Head of caudate nucleus (tissue), 42 donors: ENCODE measurements around the gene LARGE2.
A peak's percentile ranks its signal among the peaks of the same experiment; 100 is the strongest.

Experiments used
- DNase-seq, 42 donors: peaks; one replicate each; pipeline versions ENCODE4 v3.0.0 to v3.0.0-alpha.2; 2020 to 2021; ENCODE audit warnings: mixed read lengths in 7 of 42
- intact Hi-C: fragments of 100-400 bp; cut with DNase I; formaldehyde crosslinking; loops from one replicate; pipeline ENCODE4 v1.15.0; 2022

Gene LARGE2

DNA sequence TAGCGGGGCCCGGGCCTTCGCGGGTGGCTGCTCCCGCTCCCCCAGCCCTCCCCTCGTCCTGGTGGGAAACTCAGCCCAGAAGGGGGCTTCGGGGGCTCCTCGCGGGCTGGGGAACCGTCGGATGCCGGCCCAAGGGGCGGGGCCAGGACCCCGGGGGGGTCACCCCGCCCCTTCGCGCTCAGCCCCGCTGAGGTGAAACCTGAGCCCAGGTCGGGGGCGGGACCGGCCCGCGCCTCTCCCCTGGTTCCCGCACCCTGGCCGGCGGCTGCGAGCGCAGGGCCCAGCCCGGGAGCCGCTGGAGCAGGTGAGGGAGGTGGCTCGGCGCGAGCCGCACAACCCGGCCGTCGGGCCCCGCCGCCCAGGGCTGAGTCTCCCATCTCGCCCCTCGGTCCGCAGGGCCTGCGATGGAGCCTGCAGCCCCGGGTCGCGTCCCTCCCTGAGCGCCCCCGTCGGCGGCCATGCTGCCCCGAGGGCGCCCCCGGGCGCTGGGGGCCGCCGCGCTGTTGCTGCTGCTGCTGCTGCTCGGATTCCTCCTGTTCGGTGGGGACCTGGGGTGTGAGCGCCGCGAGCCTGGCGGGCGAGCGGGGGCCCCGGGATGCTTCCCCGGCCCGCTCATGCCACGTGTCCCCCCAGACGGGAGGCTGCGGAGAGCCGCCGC, at the start of gene LARGE2:
Gene LARGE2, plus strand, starts transcription at position 232 of the 658 bp plus-strand sequence. Its CDS starts 227 bp downstream, at position 459.
- peak in 9 of 42 donors; percentile 0 to 28 (median 10) for DNase-seq
- intact Hi-C loops = no loop called here

DNA sequence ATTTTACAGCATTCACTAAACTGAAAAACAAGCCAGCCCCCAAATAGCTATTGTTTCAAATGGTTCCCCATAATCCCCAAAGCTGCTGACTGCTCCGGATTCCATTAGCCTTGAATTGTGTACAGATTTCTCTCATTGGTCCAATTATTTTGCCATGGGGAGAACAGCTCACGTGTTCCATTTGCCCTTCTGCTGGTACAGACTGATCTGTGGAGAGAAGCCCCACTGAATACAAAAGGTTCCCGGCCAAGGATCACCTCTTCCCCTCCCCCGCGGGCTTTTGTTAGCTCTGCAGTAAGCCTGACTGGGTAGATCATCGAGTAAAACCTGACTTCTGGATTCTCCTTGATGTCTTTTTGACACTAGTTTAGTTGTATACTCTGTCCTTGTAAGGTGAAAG, 46.1 kb upstream of the LARGE2 start:
- DNase-seq = no peak

DNA sequence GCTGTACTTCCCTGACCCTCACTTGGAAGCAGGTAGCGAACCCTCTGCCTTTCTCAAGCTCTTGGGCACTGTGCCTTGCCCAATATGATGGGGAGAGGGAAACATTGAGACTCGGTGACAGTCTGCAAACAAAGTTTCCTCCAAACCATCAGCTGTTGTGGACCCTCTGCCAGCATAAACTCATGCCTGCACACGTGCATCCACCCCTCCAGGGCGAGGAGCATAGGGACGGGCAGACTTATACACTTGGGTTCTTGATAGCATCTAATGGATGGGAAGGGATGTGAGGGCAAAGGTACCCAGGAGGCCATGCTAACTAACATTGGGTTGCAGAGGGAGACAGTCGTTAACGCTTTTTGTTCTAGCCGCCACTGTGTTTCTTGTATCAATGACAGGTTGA, 45.2 kb upstream of the LARGE2 start:
- no peak for DNase-seq
- intact Hi-C loops = loop anchor here (10.0 kb wide), 1 partner anchor 128 kb away; no protein-coding TSS in a partner anchor

More for the DNA sequence above, 46.1 kb upstream of the LARGE2 start:
- intact Hi-C loops = loop anchor here (10.0 kb wide), 1 partner anchor 128 kb away; no protein-coding TSS in a partner anchor

DNA sequence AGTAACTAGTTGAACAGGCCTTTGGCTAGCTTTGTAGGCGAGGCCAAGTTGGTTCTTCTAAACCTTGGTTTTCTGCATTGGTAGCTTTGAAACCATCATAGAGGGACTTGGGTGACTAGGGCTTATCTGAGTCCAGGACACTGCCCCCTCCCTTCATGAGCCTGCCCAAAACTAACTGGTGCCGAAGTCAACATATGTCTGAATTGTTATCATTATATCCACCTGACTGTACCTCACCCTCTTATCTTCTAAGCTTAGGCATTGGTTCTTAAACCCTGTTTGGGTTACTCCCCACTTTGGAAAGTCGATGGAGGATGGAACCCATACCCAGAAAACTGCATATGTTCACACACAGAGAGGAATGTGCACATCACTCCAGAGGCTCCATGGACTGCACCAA, 44.6 kb upstream of the LARGE2 start:
- intact Hi-C loops = loop anchor here (10.0 kb wide), 1 partner anchor 127 kb away; no protein-coding TSS in a partner anchor
- DNase-seq = no peak

DNA sequence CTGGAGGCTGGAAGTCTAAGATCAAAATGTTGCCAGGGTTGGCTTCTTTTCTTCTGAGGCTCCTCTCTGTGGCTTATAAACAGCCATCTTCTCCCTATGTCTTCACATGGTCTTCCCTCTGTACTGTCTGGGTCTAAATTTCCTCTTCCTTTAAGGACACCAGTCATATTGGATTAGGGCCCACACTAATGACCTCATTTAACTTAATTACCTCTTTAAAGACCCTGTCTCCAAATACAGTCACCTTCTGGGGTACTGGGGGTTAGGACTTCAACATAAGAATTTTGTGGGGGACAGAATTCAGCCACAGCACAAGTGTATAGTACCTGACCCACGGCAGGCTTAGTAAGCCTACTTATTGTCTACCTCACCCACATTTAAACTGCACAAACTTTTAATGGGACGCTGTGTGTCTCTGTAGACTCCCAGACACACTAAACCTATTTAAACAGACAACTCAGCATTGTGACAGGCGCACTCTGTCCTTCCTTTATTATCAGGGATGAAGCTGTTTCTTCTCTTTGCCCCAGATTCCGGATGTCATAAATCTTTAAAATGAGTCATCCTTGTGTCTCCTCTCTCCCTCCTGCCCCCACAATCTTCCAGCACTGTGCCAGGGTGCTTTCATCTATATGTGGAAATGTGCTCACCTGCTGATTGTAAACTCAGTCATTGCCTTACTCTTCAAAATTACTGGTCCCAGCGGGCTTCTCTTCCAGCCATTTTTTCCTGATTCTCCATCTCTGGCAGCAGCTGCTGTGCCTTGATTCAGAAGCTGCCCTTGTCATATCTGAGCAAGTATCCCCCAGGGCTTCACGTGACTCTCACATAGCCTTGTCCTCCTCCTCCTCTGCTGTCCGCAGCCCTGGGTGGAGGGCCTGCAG, 42.4 kb upstream of the LARGE2 start:
- peak in 25 of 42 donors; percentile 43 to 86 (median 63) for DNase-seq
- intact Hi-C loops = loop anchor here (10.0 kb wide), 1 partner anchor 125 kb away; no protein-coding TSS in a partner anchor

DNA sequence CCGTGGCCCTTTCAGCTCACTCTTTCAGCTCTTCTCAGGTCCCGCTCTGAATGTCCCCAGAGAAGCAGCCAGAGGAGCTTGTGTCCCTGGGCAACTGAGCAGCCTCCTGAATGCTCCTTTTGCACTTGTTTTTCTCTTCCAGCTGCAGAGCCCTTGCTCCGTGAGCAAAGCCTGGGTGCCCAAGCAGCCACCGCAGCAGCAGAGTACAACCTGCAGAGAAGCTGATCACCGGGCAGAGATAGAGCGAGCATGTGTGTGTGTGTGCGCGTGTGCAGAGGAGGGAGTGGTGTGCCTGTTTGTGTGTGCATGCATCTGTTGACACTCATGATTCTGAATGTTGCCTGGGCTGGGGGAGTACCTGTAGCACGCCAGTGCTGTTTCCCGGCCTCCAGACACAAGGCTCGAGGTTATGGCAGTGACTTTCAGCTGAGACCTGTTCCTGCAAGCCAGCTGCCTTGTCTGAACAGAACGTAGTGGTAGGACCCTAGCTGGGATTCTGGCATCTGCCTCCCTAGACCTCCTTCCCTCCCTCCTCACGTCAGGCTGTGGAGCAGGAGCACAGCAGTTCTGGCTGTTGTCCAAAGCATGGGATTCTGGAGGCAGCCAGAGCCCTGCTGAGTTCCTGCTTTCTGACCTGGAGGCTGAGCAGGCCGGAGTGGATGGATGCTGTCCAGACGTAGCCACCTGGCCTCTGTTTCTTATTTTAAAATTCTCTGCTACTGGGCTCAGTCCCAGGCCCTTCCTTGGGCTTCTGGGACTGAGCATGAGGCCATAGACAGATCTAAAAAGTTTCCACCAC, 41.5 kb upstream of the LARGE2 start:
- DNase-seq = peak in 2 of 42 donors; percentile 17 to 26
- intact Hi-C loops = no loop called here

DNA sequence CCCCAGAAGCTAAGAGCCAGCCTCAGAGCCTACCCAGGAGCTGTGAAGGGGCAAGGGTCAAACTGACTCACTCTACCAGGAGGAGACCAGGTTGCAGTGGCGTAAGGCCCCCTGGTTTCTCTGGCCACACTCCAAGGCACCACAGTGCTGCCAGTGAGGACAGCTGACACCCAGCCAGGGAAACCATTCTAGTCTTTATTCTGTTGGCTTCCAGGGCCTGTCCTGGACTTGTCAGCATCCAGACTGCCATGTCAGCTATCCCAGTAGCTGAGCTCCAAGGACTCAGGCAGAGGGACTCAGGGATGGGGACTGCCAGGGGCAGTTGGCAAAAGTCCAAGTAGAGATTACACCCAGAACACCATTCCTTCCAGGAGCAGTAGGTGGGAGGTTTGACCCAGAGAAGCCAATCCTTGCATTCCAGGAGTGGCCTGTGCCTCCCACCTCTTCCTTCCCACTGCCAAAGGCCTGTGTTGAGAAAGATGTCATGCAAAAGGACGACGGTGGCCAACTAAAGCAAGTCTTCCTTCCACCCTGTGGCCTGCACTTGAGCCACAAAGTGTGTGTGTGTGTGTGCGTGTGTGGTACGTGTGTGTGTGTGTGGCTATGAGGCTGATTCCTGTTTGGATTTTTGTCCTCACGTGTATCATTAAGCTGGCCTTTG, 40.6 kb upstream of the LARGE2 start:
- no peak for DNase-seq

DNA sequence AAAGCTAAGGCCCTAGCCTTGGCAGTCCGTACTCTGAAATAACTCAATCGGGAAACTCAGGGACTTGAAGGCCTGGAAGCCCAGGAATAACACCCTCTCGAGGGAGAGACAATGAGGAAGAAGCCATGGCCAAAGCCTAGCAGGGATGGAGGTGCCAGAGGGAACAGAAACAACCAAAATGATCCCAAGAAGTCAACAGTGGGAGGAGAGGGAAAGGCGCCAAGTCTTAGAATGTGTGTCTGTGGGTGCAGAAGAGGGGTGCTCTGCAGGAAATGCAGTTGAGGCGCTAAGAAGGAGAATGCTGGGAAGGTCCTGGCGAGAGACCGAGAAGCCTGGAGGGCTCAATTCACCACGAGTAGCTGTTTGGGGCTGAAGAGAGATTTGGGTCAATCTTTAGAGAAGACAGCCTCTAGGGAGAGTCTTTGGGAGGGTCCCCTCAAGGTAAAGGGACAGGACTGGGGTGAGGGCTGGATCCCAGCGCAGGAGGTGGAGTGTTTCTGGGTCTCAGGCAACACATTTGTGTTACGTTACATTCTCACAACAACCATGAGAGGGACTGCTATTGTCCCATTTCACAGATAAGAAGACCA, 37.8 kb upstream of the LARGE2 start:
- DNase-seq = no peak

More for the DNA sequence above, 40.6 kb upstream of the LARGE2 start:
- intact Hi-C loops = no loop called here

DNA sequence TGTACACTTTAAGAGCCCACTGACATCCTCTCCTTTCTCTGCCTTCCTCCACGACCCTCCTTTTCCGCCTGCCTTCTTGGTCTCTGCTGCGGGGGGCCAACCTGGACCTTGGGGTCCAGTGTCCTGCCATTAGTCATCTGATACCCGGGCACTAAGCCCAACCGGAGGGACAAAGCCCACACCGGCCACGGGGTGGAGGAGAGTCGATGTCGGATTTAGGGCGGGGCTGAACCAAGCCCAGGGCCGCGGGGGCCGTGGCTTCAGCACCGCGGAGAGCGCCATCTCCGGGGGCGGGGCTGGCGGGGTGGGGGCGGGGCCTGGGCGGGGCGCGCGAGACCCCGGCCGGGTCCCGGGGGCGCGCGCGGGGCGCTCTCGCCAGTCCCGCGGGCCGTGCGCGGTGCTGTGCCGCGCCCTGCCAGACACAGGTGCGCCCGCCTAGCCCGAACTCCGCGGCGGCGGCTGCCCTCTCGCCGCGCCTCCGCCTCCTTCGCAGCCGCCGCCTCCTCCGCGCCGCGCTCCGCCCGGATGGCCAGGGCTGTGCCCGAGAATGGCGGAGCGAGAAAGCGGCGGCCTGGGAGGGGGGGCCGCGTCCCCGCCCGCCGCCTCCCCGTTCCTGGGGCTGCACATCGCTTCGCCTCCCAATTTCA, 37.1 kb upstream of the LARGE2 start, which contains the start of gene MAPK8IP1:
Gene MAPK8IP1, plus strand, starts transcription at position 378 of the 647 bp plus-strand sequence. Its CDS starts 170 bp downstream, at position 548.
- intact Hi-C loops = no loop called here
- DNase-seq = peak in 30 of 42 donors; percentile 34 to 84 (median 62)

More for the DNA sequence above, 37.8 kb upstream of the LARGE2 start:
- intact Hi-C loops = no loop called here

DNA sequence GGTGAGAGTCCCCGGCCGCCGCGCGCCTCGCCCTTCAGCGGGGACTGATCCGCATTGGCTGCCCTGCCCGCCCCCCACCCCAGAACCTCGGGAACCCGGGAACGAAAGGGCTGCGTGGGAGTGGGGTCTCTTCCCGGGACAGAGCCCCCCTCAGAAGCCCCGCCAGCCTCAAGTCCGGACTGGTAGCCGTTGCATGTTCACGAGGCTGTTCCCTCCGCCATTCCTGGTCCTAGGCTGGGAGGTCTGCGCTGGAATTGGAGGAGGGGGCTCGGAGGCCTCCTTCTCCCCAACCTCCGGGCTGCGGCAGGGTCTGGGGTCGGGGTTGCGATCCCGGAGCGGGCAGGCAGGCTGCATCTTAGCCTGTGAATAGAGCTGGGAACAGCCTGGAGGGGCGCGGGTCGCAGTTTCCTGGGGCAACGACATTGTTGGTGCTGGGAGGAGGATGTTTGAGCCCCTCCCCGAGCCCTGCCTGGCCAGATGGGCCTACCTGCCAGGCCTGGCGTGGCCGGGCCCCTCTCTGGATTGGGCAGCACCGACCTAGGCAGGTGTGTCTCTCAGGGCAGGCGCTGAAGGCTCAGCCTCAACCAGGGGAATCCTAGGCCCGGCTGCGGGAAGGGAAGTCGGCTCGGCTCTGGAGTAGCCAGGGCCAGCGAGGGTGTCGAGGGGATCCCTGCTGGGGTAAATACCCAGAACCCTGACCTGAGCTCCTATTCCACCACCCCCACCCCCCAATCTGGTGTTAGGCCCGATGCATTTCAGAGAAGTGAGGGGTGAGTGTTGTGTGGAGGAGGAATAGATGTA, 36.3 kb upstream of the LARGE2 start:
- intact Hi-C loops = no loop called here
- peak in 1 of 42 donors; percentile 24 for DNase-seq

DNA sequence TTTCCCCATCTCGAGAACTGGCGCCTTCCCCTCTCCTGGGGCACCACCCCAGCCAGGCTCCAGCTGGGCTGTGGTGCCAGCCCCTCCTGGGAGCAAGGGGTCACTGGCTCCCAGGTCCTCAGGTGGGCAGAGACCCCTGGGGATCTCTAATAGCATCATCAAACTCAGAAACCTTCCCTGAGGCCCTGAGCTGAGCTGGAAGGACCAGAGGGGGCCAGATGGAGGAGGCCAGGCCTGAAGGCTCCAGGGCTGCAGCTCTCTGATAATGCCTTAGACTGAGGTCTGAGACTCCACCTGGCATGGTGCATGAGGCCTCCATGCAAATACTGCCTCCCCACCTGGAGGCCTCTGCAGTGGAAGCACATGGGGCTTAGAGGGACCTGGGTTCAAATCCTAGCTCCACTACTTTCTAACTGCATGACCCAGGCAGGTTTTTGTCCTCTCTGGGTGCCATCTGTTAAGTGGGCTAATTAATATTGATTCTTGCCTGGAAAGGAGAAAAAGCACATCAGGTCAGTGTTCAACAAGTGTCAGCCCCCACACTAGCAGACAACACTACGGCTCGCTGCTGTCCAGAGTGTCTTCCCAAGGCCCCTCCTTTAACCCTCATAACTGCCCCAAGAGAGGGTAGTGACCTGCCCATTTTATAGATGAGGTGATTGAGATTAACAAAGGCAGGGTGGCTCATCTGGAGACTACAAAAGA, 35.5 kb upstream of the LARGE2 start:
- intact Hi-C loops = no loop called here
- no peak for DNase-seq

DNA sequence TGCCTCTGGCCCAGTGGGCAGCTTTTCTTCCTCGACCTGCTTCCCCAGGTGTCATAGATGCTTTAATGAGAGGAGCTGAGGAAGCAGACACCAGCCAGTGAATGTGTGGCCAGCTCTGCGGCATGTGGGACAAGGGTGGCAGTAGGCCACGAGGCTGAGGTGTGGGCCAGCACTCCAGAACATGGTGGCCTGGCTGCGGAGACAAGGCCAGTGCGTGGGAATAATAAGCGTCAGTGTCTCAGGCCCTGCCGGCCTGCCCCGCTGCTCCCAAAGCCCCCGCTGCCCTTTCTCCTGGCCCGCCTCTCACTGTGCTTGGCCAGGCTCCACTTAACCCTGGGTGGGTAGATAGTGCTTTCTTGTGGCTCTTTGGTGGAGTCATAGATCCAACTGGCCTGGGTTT, 34.9 kb upstream of the LARGE2 start:
- intact Hi-C loops = no loop called here
- DNase-seq = no peak

DNA sequence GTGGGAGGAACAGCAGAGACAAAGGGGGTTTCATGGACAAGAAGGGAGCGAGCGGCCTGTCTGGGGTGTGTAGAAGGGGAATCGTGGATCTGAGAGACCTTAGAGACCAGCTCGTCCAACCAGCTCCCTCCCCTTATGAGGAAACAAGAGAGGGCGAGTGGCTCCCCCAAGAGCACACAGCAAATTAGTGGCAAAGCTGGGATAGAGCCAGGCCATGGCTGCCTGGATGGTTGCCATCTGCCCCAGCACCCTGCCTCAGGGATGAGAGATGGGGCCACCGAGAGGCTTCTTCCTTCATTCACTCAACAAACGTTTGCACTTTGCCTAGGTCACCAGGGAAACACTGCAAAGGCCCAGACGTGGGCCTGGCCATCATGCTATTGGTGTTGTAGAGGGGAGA, 32.9 kb upstream of the LARGE2 start:
- no peak for DNase-seq
- intact Hi-C loops = no loop called here

DNA sequence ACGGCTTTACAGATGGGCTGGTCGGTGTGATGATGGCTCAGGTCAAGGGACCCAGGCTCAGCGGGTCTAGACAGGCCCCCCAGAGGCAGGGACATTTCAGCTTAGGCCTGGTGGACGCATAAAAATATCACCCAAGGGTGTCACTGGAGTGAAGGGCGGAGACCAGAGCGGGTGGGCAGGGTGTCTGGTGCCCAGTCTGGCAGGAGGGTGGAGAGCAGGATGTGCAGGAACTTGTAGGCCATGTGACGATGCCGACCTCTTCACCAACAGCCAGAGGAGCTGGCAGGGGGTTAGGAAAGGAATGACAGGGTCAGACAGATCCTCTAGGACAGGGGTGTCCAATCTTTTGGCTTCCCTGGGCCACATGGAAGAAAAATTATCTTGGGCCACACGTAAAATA, 32.5 kb upstream of the LARGE2 start:
- intact Hi-C loops = no loop called here
- DNase-seq = no peak

DNA sequence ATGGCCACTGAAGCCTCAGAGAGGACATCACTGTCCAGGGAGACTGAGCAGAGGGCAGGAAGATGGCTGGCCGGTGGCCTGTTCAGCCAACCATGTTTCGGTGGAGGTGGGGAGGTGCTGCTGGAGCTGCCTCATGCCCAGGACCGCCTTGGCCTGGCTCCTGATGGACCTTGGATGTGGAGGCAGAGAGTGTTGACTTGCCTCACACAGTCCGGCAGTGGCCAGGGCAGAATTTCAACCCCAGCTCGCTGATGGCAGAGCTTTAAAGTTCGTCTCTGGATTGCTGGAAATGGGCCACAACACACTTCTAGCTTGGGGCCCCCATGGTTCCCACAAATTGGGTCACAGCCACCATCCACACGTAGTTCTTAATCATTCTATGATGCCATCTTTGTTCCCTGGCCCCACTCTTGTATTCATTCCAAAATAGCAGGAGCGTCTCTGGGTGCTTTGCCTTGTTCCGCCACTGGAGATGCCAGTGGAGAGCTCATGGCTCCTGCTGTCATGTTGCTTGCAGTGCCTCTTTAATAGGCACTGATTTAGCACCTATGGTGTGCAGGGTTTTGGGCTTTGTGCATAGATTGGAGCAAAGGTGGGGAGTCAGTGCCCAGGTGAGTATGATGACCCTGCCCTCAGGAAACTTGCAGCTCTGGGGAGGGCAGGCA, 31.4 kb upstream of the LARGE2 start:
- intact Hi-C loops = no loop called here
- DNase-seq = peak in 4 of 42 donors; percentile 32 to 60 (median 56)

DNA sequence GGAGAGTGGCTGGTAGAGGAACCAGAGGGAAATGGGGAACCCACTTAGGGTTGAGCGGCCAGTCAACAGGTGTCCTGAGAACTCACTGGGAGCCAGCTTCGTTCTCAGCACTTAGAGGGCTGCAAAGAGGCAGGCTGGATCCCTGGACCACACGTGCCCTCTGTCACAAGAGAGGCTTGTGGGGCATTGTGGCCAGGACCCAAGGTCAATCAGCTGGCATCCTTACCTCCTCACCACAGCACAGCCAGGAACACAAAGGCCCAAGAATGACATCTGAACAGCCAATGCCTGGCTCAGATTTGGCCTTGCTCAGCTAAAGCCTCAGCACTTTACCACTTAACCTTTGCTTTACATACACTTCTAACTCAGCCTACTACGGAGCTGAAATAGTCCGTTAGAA, 29.6 kb upstream of the LARGE2 start:
- DNase-seq = no peak
- intact Hi-C loops = no loop called here
